HG03521 (cell line): ENCODE measurements around the gene NBPF12.
"Not testable (repeated sequence)": the region's sequence is repeated elsewhere in the genome, so short reads cannot be mapped to it uniquely, and the experiment has no call there.

Experiments used
- ATAC-seq: cut with Tn5 transposase; IDR thresholded peaks from one replicate; pipeline ENCODE4 v1.9.1; 2021; ENCODE audit warnings: mild to moderate bottlenecking, moderate library complexity; ENCODE audit not compliant: unreplicated experiment

NBPF12 gene, protein sequence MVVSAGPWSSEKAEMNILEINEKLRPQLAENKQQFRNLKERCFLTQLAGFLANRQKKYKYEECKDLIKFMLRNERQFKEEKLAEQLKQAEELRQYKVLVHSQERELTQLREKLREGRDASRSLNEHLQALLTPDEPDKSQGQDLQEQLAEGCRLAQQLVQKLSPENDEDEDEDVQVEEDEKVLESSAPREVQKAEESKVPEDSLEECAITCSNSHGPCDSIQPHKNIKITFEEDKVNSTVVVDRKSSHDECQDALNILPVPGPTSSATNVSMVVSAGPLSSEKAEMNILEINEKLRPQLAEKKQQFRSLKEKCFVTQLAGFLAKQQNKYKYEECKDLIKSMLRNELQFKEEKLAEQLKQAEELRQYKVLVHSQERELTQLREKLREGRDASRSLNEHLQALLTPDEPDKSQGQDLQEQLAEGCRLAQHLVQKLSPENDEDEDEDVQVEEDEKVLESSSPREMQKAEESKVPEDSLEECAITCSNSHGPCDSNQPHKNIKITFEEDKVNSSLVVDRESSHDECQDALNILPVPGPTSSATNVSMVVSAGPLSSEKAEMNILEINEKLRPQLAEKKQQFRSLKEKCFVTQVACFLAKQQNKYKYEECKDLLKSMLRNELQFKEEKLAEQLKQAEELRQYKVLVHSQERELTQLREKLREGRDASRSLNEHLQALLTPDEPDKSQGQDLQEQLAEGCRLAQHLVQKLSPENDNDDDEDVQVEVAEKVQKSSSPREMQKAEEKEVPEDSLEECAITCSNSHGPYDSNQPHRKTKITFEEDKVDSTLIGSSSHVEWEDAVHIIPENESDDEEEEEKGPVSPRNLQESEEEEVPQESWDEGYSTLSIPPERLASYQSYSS (N-terminal part only)

GRCh38 chr1:146938242-146938902 lies at the start of gene NBPF12:
TSS of gene NBPF12 (plus strand) at chr1:146938324. CDS start at chr1:146960144, 21,820 bp downstream.
- ATAC-seq = peak; percentile 86

- not testable (repeated sequence) for ATAC-seq
These were observed 46.8 kb upstream of the NBPF12 start for GRCh38 chr1:146891355-146891754.

- ATAC-seq = not testable (repeated sequence)
These were observed 45.8 kb upstream of the NBPF12 start for GRCh38 chr1:146892331-146892730.

DNA sequence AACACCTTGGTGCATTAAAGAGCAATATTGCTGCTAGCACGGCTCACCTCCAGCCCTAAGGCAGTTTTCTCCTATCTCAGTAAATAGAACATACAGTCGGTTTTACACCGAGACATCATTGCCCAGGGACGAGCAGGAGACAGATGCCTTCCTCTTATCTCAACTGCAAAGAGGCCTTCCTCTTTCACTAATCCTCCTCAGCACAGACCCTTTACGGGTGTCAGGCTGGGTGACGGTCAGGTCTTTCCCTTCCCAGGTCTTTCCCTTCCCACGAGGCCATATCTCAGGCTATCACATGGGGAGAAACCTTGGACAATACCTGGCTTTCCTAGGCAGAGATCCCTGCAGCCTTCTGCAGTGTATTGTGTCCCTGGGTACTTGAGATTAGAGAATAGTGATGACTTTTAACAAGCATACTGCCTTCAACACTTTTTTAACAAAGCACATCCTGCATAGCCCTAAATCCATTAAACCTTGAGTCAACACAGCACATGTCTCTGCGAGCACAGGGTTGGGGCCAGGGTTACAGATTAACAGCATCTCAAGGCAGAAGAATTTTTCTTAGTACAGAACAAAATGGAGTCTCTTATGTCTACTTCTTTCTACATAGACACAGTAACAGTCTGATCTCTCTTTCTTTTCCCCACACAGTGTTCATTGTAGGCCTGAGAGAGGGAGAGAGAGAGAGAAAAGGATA lies 30.4 kb upstream of the NBPF12 start:
- not testable (repeated sequence) for ATAC-seq

GRCh38 chr1:146912975-146913374 lies 25.1 kb upstream of the NBPF12 start:
- not testable (repeated sequence) for ATAC-seq

DNA sequence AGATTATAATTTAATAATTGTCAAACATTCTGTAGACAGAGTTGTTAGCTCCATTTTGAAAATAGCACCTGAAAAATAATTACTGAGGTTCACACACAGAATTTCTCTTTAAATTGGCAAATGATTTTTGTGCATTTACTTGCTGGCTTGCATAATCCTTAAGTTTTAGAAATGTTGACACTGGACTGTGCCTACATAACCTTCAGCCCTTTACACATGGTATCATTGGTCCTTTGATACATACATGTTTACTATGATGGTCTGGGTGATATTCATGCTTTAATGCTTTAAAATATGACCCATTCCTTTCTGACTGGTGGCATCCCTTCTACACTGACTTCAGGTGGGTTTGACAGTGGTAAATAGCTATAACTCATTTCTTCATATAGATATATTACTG lies 17.3 kb upstream of the NBPF12 start:
- ATAC-seq = not testable (repeated sequence)

DNA sequence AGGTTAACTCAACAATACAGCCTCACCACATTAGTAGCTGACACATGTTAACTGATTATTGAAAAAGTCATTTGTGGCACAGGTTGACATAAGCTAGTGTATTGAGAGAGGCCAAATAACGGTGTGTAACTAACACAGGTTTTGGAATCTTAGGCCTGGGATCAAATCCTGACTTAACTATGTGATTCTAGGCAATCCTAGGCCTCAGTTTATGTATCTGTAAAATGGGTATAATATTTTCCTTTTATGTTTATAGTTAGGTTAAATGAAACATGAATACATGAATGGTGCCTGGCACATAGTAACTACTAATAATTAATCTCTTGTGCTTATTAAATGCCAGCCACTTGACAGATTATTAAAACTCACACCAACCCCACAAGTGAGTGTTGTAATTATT lies 15.5 kb upstream of the NBPF12 start:
- not testable (repeated sequence) for ATAC-seq

DNA sequence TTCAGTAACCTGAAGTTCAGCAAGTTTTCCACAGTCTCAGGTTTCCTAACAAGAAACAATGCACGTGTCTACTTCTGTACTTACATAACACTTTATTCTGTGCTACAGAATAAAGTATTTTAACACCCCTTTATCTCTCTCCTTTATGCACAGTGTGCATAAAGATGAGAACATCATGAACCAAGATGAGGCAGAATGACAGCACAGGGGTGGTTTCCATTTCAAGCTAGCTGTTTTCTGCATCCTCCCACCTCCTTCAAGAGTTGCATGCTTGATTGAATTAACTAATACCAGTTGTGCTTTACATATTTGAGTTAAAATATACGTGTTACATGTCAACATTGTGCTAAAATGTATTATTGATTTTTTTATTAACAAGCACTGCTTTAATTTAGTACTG lies 14.0 kb upstream of the NBPF12 start:
- ATAC-seq = not testable (repeated sequence)

DNA sequence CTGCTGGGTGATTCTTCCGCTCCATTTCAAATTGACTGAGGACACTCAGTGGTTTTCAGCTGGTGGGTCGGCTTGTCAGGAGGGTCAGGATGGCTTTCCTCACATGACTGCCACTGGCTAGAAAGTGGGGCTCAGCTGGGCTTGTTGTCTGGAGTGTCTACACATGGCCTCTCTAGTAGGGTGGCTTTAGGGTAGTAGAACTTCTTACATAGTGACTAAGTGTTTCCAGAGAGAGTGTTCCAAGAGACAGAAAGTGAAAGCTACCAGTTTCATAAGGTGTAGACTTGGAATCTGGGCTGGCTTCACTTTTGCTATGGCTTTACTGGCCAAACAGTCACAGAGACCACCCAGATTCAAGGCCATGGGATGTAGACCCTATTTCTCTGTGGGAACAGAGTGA lies 11.7 kb upstream of the NBPF12 start:
- not testable (repeated sequence) for ATAC-seq

- ATAC-seq = not testable (repeated sequence)
These were observed 7.9 kb upstream of the NBPF12 start for GRCh38 chr1:146930225-146930624.

- peak; percentile 24 for ATAC-seq
These were observed 3.5 kb upstream of the NBPF12 start for GRCh38 chr1:146934390-146935223.

GRCh38 chr1:146937462-146937861 lies 662 bp upstream of the NBPF12 start:
- ATAC-seq = not testable (repeated sequence)

GRCh38 chr1:146938927-146939786 lies 1.0 kb downstream of the NBPF12 start:
- ATAC-seq = peak; percentile 26

- not testable (repeated sequence) for ATAC-seq
These were observed 2.2 kb downstream of the NBPF12 start for GRCh38 chr1:146940293-146940692.

GRCh38 chr1:146943342-146943886 lies 5.3 kb downstream of the NBPF12 start:
- not testable (repeated sequence) for ATAC-seq

DNA sequence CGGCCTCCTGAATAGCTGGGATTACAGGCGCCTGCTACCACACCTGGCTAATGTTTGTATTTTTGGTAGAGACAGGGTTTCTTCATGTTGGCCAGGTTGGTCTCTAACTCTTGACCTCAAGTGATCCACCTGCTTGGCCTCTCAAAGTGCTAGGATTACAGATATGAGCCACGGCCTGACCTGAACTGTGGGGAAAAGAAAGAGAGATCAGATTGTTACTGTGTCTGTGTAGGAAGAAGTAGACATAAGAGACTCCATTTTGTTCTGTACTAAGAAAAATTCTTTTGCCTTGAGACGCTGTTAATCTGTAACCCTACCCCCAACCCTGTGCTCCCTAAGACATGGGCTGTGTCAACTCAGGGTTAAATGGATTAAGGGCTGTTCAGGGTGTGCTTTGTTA lies 10.0 kb downstream of the NBPF12 start:
- not testable (repeated sequence) for ATAC-seq

DNA sequence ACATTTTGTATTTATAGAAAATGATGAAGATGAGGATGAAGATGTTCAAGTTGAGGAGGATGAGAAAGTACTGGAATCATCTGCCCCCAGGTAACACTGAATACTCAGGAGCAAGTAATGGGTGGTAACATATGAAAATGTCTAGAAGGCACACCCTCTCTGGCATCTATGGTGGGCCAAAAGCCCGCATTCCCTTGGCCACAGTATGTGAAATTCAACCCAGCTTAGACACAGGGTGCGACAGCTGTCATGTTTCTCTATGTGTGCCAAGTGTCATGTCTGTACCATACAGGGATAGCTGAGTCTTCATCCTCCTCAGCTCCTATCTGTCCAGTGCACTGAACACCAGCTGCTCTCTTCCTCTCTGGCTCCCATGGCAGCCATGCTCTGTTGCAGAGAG lies 26.2 kb downstream of the NBPF12 start:
- not testable (repeated sequence) for ATAC-seq

- not testable (repeated sequence) for ATAC-seq
These were observed 28.2 kb downstream of the NBPF12 start for GRCh38 chr1:146966351-146966750.
